Epithelial cell of proximal tubule (primary cell): Measurements from ENCODE around the gene DCAKD. TPM values are rescaled to one million over a fixed set of nuclear protein-coding genes. Genes with fewer than 3 reads are reported as not detected.

Experiments
- DNase-seq: peaks from one replicate; pipeline ENCODE4 v3.0.0-alpha.2; 2011; ENCODE audit warnings: low read depth
- H3K4me3 ChIP-seq: 2 replicates; pipeline ENCODE4 v1.5.1; 2011; ENCODE audit warnings: low read depth, mild to moderate bottlenecking, low read length
- CTCF ChIP-seq: conservative IDR thresholded peaks from 2 replicates; pipeline ENCODE4 v1.5.1; 2012; ENCODE audit warnings: low read depth, mild to moderate bottlenecking, low read length
- total RNA-seq: library from RNA; depleted of rRNA; stranded (reverse); fragments of >200 nt; gene quantifications from 2 replicates; pipeline ENCODE4 v1.2.3, GENCODE V29; 2015

The DCAKD gene, protein sequence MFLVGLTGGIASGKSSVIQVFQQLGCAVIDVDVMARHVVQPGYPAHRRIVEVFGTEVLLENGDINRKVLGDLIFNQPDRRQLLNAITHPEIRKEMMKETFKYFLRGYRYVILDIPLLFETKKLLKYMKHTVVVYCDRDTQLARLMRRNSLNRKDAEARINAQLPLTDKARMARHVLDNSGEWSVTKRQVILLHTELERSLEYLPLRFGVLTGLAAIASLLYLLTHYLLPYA
- 40.4 and 44.4 TPM in 2 replicates for total RNA-seq

DNA sequence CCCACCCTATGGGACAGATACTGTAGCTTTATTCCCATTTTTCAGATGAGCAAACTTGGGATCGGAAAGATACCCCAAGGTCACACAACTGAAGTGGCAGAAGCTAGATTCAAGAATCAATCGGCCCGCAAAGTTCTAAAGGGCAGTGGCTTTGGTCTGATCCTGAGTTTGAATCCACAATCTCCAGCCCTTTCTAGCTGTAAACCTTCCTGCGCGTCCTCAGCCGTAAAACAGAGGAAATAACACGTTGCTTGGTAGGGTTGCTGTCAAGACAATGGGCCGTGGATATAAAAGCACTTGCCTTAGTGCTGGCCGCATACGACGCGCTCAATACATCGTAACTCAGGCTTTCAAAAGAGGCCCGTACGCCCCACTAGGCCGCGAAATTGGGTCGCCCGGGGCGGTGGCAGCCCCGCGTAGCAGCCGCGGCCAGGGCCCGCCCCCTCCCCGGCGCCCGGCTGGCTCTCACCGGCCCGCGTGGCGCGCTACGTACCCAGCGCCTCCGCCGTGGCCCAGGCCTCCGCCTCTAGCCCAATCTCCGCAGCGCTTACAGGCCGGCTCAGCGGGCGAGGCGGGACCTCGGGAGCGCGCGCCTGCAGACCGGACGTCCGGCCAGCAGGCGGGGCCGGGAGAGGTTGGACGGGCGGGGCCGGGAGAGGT lies at the start of gene DCAKD:
DCAKD (minus strand) TSS at position 573 of the 660 bp plus-strand sequence. CDS start 16,747 bp downstream, outside the sequence.
- DNase-seq: no peak

DNA sequence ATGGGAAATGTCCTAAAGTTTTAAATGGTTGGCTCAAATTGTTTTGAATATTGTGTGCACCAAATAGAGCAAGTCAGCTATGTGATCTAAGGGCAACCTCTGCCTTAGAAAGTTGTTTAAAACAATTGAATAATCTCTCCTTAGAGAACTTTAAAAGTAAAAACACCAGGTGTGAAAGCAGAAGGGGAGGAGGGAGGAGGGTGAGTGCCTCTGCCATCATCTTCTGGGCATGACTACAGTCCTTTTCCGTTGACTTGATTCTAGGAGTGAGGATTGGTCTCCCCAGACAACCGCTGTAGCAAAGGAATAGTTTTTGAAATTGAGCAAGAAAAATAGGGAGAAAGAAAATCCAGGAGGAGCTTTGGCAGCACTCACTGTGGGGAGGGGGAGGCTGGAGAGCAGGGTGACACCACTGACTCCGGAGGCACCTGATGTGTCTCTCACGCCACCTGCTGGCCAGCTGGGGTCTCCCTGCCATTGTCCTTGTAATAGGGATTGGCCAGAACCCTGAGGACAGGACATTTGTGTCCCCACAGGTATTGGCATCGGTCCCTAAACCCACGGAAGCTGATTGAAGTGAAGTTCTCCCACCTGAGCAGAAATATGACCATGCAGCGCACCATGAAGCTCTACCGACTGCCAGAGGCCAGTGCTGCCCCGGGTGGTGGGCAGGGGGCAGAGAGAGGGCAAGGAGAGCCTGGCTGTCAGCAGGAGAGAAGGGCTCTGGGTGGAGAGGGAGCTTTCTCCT lies 47.6 kb upstream of the DCAKD start:
- DNase-seq: no peak
- no peak overlapping the region for H3K4me3 ChIP-seq
- peak; percentile 98 for TF ChIP-seq CTCF

More for the DNA sequence above, at the start of gene DCAKD:
- no peak for TF ChIP-seq CTCF
- peak within 1 kb of the TSS; percentile 67 for H3K4me3 ChIP-seq

DNA sequence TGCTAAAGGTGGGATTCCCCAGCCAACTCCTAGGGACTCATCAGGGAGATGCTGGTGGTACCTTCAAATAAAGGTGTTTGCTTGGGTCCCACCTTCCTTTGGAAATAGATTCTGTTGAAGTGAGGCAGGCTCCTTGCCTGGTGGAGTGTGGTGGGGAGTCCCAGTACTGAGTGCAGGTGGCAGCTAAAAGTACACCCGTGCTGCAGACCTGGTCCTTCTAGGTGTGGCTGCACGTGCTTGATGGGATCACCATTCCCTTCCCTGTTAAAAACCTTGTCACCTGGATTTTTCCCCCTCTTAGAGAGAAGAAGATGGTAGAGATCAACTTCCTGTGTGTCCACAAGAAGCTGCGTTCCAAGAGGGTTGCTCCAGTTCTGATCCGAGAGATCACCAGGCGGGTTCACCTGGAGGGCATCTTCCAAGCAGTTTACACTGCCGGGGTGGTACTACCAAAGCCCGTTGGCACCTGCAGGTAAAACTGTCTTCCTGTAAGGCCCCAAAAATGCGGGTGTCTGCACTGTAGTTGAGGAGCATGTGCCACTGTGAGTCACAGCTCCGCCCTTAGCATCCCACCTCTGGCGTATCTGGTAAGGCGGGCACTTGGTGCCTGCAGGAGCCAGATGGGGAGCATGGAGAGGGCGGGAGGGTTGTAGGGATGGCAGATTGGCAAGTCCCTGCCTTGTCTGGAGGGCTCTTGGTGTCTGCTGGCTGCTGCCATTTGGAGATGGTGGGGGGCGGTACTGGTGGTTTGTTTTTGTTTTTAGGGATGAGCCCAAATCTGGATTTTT lies 46.8 kb upstream of the DCAKD start:
- no peak for TF ChIP-seq CTCF
- DNase-seq: no peak
- no peak overlapping the region for H3K4me3 ChIP-seq

DNA sequence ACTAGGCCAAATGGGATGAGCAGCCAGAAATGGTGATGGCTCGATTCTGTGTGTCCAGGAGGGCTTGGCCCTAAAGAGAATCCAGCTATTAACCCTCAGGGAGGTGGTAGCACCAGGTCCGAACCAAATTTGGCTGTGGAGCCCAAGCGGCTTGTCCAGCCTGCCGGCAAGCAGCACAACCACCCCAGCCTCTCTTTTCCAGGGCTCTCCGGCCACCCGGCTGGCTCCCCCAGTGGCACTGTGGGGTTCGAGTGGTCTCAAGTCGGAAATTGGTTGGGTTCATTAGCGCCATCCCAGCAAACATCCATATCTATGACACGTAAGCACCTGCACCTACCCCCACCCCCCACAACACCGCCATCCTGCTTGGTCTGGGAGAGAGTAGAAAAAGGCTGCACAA lies 45.5 kb upstream of the DCAKD start:
- DNase-seq: no peak
- no peak overlapping the region for H3K4me3 ChIP-seq
- no peak for TF ChIP-seq CTCF

DNA sequence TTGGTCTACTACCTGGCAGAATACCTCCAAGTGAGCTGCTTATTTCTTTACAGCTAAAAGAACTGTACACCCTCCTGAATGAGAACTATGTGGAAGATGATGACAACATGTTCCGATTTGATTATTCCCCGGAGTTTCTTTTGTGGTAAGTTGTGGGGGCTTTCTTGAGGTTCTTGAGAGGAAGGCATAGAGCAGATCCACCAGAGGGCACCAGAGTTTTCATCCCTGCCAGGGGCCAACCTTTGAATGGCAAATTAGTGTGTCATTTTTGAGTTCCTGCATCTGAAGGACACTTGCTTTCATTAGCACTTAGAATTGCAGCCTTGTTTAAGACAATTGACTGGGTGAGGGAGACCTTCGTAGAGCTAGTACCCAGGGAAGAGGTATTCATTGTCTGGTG lies 44.7 kb upstream of the DCAKD start:
- no peak overlapping the region for H3K4me3 ChIP-seq
- TF ChIP-seq CTCF: peak; percentile 82
- no peak for DNase-seq

DNA sequence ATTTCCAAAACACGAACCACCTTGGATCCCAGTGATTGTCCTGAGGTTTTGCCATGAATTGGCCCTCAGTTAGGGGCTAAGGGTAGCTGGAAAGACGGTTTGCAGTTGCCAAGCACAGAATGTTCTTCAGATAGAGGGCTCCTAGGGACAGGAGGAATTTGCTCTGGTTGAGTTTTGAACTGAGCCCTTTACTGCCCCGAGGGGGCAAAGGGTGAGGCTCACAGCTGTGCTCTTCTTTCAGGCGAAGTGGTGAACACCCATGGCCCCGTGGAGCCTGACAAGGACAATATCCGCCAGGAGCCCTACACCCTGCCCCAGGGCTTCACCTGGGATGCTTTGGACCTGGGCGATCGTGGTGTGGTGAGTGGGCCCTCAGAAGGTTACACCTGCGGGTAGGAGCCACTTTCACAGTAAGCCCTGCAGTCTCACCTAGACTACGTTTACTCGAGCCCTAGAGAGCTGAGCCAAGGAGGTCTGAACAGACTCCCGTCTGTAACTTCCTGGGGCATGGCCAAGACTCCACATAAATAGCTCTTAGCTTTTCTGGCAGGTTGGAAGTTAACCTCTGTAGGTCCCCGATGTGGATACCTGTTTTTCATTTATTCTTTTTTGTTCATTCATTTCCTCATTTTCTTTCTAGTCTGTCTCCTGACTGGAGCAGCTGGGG lies 42.1 kb upstream of the DCAKD start:
- no peak for DNase-seq
- no peak for TF ChIP-seq CTCF
- no peak overlapping the region for H3K4me3 ChIP-seq
